ENCODE measurements around the gene ZNF213. TPM values are rescaled to one million over a fixed set of nuclear protein-coding genes. Genes with fewer than 3 reads are reported as not detected.

ZNF213 gene
- total and polyA plus RNA-seq, 3 experiments from 2014 or later: 3.8 to 10.5 (median 10.4) TPM

GRCh38 chr16:3147757-3148104 is 12.9 kb downstream of the ZNF213 start:
- POLR2A ChIA-PET: interaction anchor here (0.6 to 3.5 kb wide), 5 partner anchors 11 to 390 kb away, joined by 3 to 30 read pairs (median 4); partner anchors contain the start of gene ZNF213

GRCh38 chr16:3148256-3149192 is 13.7 kb downstream of the ZNF213 start:
- H3K9me3 ChIP-seq (ENCODE audit: low read length): peaks cover 4% of the 10 kb centered on the region
- H3K27ac ChIP-seq (ENCODE audit: low read depth, low read length): no peak overlapping the region
- H3K9me3 Mint-ChIP-seq: peaks cover 4 to 16% (median 11%) of the 10 kb centered on the region in 5 donors
- H3K4me3 Mint-ChIP-seq: peak overlapping the region; percentile 26 to 90 (median 86)
- no peaks in the 10 kb centered on the region for H3K36me3 ChIP-seq (ENCODE audit: insufficient read depth, low read length)
- peak overlapping the region in 4 of 8 donors; percentile 57 to 99 (median 64) for H3K27ac Mint-ChIP-seq
- H3K4me1 ChIP-seq (ENCODE audit: insufficient read depth, low read length): peaks cover 24% of the 10 kb centered on the region
- POLR2A ChIA-PET: interaction anchor here (0.6 to 3.5 kb wide), 4 partner anchors 10 to 116 kb away, joined by 3 to 30 read pairs (median 4); partner anchors contain the start of gene ZNF213
- H3K27me3 ChIP-seq (ENCODE audit: insufficient read depth, low read length, poor library complexity, severe bottlenecking): no peaks in the 10 kb centered on the region
- peaks cover 21 to 35% (median 30%) of the 10 kb centered on the region in 3 donors for H3K4me1 Mint-ChIP-seq
- peaks cover 0 to 18% of the 10 kb centered on the region in 2 donors for H3K27me3 Mint-ChIP-seq
- CTCF ChIA-PET: interaction anchor here (0.8 to 11.0 kb wide), 8 partner anchors 8 to 121 kb away, joined by 3 to 123 read pairs (median 4); partner anchors contain the start of gene ZNF213
- no peak overlapping the region for H3K4me3 ChIP-seq (ENCODE audit: low read length)
- no peak for DNase-seq
- peaks cover 0 to 10% (median 0%) of the 10 kb centered on the region in 3 donors for H3K36me3 Mint-ChIP-seq

More at GRCh38 chr16:3147757-3148104, 12.9 kb downstream of the ZNF213 start:
- no peak overlapping the region for H3K4me3 Mint-ChIP-seq
- Histone ChIP-seq H3K4me3 (ENCODE audit: low read length) (no peak overlapping the region), H3K9me3 (ENCODE audit: low read length) (peaks cover 2% of the 10 kb centered on the region), H3K27me3 (ENCODE audit: insufficient read depth, low read length, poor library complexity, severe bottlenecking) (no peaks in the 10 kb centered on the region), H3K4me1 (ENCODE audit: insufficient read depth, low read length) (peaks cover 22% of the 10 kb centered on the region), H3K36me3 (ENCODE audit: insufficient read depth, low read length) (no peaks in the 10 kb centered on the region), H3K27ac (ENCODE audit: low read depth, low read length) (no peak overlapping the region)
- CTCF ChIA-PET: interaction anchor here (0.8 to 11.0 kb wide), 4 partner anchors 15 to 120 kb away, joined by 3 to 123 read pairs (median 4); partner anchors contain the start of gene ZNF213
- no peak for DNase-seq
- peaks cover 0 to 16% of the 10 kb centered on the region in 2 donors for H3K27me3 Mint-ChIP-seq
- no peak overlapping the region for H3K27ac Mint-ChIP-seq
- H3K9me3 Mint-ChIP-seq: peaks cover 3 to 11% (median 10%) of the 10 kb centered on the region in 5 donors
- peaks cover 19 to 34% (median 28%) of the 10 kb centered on the region in 3 donors for H3K4me1 Mint-ChIP-seq
- H3K36me3 Mint-ChIP-seq: peaks cover 0 to 13% (median 0%) of the 10 kb centered on the region in 3 donors

- H3K36me3 ChIP-seq (ENCODE audit: insufficient read depth, low read length): no peaks in the 10 kb centered on the region
- Mint-ChIP-seq H3K27ac (peak overlapping the region in 5 of 8 donors; percentile 54 to 99 (median 72)), H3K36me3 (peaks cover 0 to 9% (median 0%) of the 10 kb centered on the region in 3 donors), H3K27me3 (peaks cover 0 to 18% of the 10 kb centered on the region in 2 donors), H3K4me3 (peak overlapping the region; percentile 26 to 90 (median 86)), H3K4me1 (peaks cover 21 to 35% (median 30%) of the 10 kb centered on the region in 3 donors), H3K9me3 (peaks cover 4 to 19% (median 12%) of the 10 kb centered on the region in 5 donors)
- no peaks in the 10 kb centered on the region for H3K27me3 ChIP-seq (ENCODE audit: insufficient read depth, low read length, poor library complexity, severe bottlenecking)
- H3K9me3 ChIP-seq (ENCODE audit: low read length): peaks cover 4% of the 10 kb centered on the region
- no peak overlapping the region for H3K4me3 ChIP-seq (ENCODE audit: low read length)
- H3K4me1 ChIP-seq (ENCODE audit: insufficient read depth, low read length): peaks cover 24% of the 10 kb centered on the region
- ChIA-PET CTCF (interaction anchor here (1.0 to 11.0 kb wide), 9 partner anchors 9 to 118 kb away, joined by 3 to 123 read pairs (median 7); partner anchors contain the start of gene ZNF213), POLR2A (interaction anchor here (0.6 to 3.5 kb wide), 3 partner anchors 9 to 49 kb away, joined by 3 to 30 read pairs (median 14); partner anchors contain the start of gene ZNF213)
- DNase-seq: no peak
- peak overlapping the region; percentile 64 for H3K27ac ChIP-seq (ENCODE audit: low read depth, low read length)
These were observed 14.3 kb downstream of the ZNF213 start for GRCh38 chr16:3149193-3149530.

- Mint-ChIP-seq H3K4me1 (peaks cover 21 to 35% (median 30%) of the 10 kb centered on the region in 3 donors), H3K4me3 (peak overlapping the region; percentile 83 to 94 (median 88)), H3K36me3 (peaks cover 0 to 9% (median 0%) of the 10 kb centered on the region in 3 donors), H3K9me3 (peaks cover 4 to 24% (median 13%) of the 10 kb centered on the region in 5 donors), H3K27ac (peak overlapping the region; percentile 66 to 99 (median 80)), H3K27me3 (peaks cover 0 to 18% of the 10 kb centered on the region in 2 donors)
- Histone ChIP-seq H3K4me3 (ENCODE audit: low read length) (peak overlapping the region; percentile 95), H3K27ac (ENCODE audit: low read depth, low read length) (peak overlapping the region; percentile 64), H3K4me1 (ENCODE audit: insufficient read depth, low read length) (peaks cover 24% of the 10 kb centered on the region), H3K36me3 (ENCODE audit: insufficient read depth, low read length) (no peaks in the 10 kb centered on the region), H3K27me3 (ENCODE audit: insufficient read depth, low read length, poor library complexity, severe bottlenecking) (no peaks in the 10 kb centered on the region), H3K9me3 (ENCODE audit: low read length) (peaks cover 4% of the 10 kb centered on the region)
- peak in 3 of 5 donors; percentile 32 to 67 (median 45) for DNase-seq
- ChIA-PET POLR2A (interaction anchor here (0.5 to 3.5 kb wide), 13 partner anchors 9 to 251 kb away, joined by 3 to 30 read pairs (median 4); partner anchors contain the start of genes ZNF174, ZNF200, ZNF213 and ZSCAN32), CTCF (interaction anchor here (0.8 to 11.0 kb wide), 15 partner anchors 9 to 146 kb away, joined by 3 to 123 read pairs (median 5); partner anchors contain the start of genes OR1F1 and ZNF213)
These were observed 15.0 kb downstream of the ZNF213 start for GRCh38 chr16:3149630-3150345.

- H3K27me3 Mint-ChIP-seq: peaks cover 0 to 18% of the 10 kb centered on the region in 2 donors
- H3K27ac ChIP-seq (ENCODE audit: low read depth, low read length): peak overlapping the region; percentile 70
- ChIA-PET POLR2A (interaction anchor here (0.5 to 3.5 kb wide), 14 partner anchors 8 to 250 kb away, joined by 3 to 30 read pairs (median 4); partner anchors contain the start of genes ZNF174, ZNF200, ZNF213 and ZSCAN32), CTCF (interaction anchor here (0.8 to 11.0 kb wide), 15 partner anchors 8 to 147 kb away, joined by 3 to 123 read pairs (median 5); partner anchors contain the start of genes OR1F1 and ZNF213)
- no peaks in the 10 kb centered on the region for H3K36me3 ChIP-seq (ENCODE audit: insufficient read depth, low read length)
- peaks cover 4% of the 10 kb centered on the region for H3K9me3 ChIP-seq (ENCODE audit: low read length)
- H3K4me3 ChIP-seq (ENCODE audit: low read length): peak overlapping the region; percentile 97
- H3K4me1 Mint-ChIP-seq: peaks cover 21 to 40% (median 30%) of the 10 kb centered on the region in 3 donors
- no peaks in the 10 kb centered on the region for H3K27me3 ChIP-seq (ENCODE audit: insufficient read depth, low read length, poor library complexity, severe bottlenecking)
- H3K9me3 Mint-ChIP-seq: peaks cover 4 to 32% (median 20%) of the 10 kb centered on the region in 5 donors
- H3K4me3 Mint-ChIP-seq: peak overlapping the region; percentile 87 to 94 (median 90)
- H3K4me1 ChIP-seq (ENCODE audit: insufficient read depth, low read length): peaks cover 24% of the 10 kb centered on the region
- peaks cover 0 to 9% (median 0%) of the 10 kb centered on the region in 3 donors for H3K36me3 Mint-ChIP-seq
- DNase-seq: peak; percentile 92 to 98 (median 96)
- peak overlapping the region; percentile 66 to 99 (median 92) for H3K27ac Mint-ChIP-seq
These were observed 15.8 kb downstream of the ZNF213 start for GRCh38 chr16:3150346-3151218.

- Mint-ChIP-seq H3K4me3 (peak overlapping the region; percentile 84 to 91 (median 88)), H3K9me3 (peaks cover 4 to 33% (median 21%) of the 10 kb centered on the region in 5 donors), H3K27ac (peak overlapping the region; percentile 83 to 99 (median 94)), H3K36me3 (peaks cover 0 to 9% (median 0%) of the 10 kb centered on the region in 3 donors), H3K27me3 (peaks cover 0 to 18% of the 10 kb centered on the region in 2 donors), H3K4me1 (peaks cover 21 to 40% (median 30%) of the 10 kb centered on the region in 3 donors)
- POLR2A ChIA-PET: interaction anchor here (0.6 to 1.5 kb wide), 4 partner anchors 14 to 112 kb away, joined by 3 to 6 read pairs (median 4); partner anchors contain the start of gene IL32
- Histone ChIP-seq H3K4me3 (ENCODE audit: low read length) (peak overlapping the region; percentile 64), H3K27ac (ENCODE audit: low read depth, low read length) (no peak overlapping the region), H3K36me3 (ENCODE audit: insufficient read depth, low read length) (no peaks in the 10 kb centered on the region), H3K9me3 (ENCODE audit: low read length) (peaks cover 4% of the 10 kb centered on the region), H3K27me3 (ENCODE audit: insufficient read depth, low read length, poor library complexity, severe bottlenecking) (no peaks in the 10 kb centered on the region), H3K4me1 (ENCODE audit: insufficient read depth, low read length) (peaks cover 24% of the 10 kb centered on the region)
- DNase-seq: peak in 2 of 5 donors; percentile 38 to 59
- CTCF ChIA-PET: interaction anchor here (1.2 to 11.0 kb wide), 2 partner anchors 12 to 19 kb away, joined by 3 to 123 read pairs; partner anchors contain the start of gene ZNF213
These were observed 17.1 kb downstream of the ZNF213 start for GRCh38 chr16:3152027-3152276.

Measured in CD8-positive, alpha-beta memory T cell (primary cell).